CD4-positive, alpha-beta T cell treated with Interleukin-4 for 4 hours (primary cell): ENCODE results near the gene DENND5A.
"Not testable (repeated sequence)": the region's sequence is repeated elsewhere in the genome, so short reads cannot be mapped to it uniquely, and the experiment has no call there.

Experiments
- DNase-seq: peaks from one replicate; pipeline ENCODE4 v3.0.0-alpha.2; 2020

DENND5A gene

GRCh38 chr11:9136741-9137140, 128.4 kb downstream of the DENND5A start:
- DNase-seq, result no peak

- DNase-seq, result no peak
Measured at GRCh38 chr11:9133956-9134355, 131.2 kb downstream of the DENND5A start.

- DNase-seq, result no peak
Measured at GRCh38 chr11:9132203-9132878, 132.8 kb downstream of the DENND5A start.

- no peak for DNase-seq
Measured at GRCh38 chr11:9130297-9130696, 134.9 kb downstream of the DENND5A start.

- no peak for DNase-seq
Measured at GRCh38 chr11:9126636-9127035, 138.5 kb downstream of the DENND5A start.

GRCh38 chr11:9125185-9125886, 139.8 kb downstream of the DENND5A start:
- no peak for DNase-seq

- DNase-seq, result no peak
Measured at GRCh38 chr11:9123595-9124304, 141.4 kb downstream of the DENND5A start.

- DNase-seq, result no peak
Measured at GRCh38 chr11:9121469-9121796, 143.7 kb downstream of the DENND5A start.

- no peak for DNase-seq
Measured at GRCh38 chr11:9120664-9121468, 144.3 kb downstream of the DENND5A start.

GRCh38 chr11:9118277-9118676, 146.9 kb downstream of the DENND5A start:
- no peak for DNase-seq

- no peak for DNase-seq
Measured at GRCh38 chr11:9112075-9112474, 153.1 kb downstream of the DENND5A start.

- no peak for DNase-seq
Measured at GRCh38 chr11:9109858-9110731, 155.1 kb downstream of the DENND5A start.

- DNase-seq, result no peak
Measured at GRCh38 chr11:9104580-9104979, 160.6 kb downstream of the DENND5A start.

- no peak for DNase-seq
Measured at GRCh38 chr11:9103542-9104276, 161.4 kb downstream of the DENND5A start.

- DNase-seq, result no peak
Measured at GRCh38 chr11:9099617-9100016, 165.5 kb downstream of the DENND5A start.

GRCh38 chr11:9098455-9098854, 166.7 kb downstream of the DENND5A start:
- DNase-seq, result not testable (repeated sequence)

- not testable (repeated sequence) for DNase-seq
Measured at GRCh38 chr11:9097186-9097943, 167.8 kb downstream of the DENND5A start.

GRCh38 chr11:9096427-9096826, 168.7 kb downstream of the DENND5A start:
- DNase-seq, result no peak

- DNase-seq, result no peak
Measured at GRCh38 chr11:9095421-9095820, 169.7 kb downstream of the DENND5A start.

GRCh38 chr11:9094420-9094819, 170.7 kb downstream of the DENND5A start:
- DNase-seq, result no peak
